Eye (tissue), 1 donor: Measurements from ENCODE around the gene PSMD9.
A peak's percentile ranks its signal among the peaks of the same experiment; 100 is the strongest.
"Not testable (repeated sequence)": the region's sequence is repeated elsewhere in the genome, so short reads cannot be mapped to it uniquely, and the experiment has no call there.

Experiments
- DNase-seq: peaks from one replicate; pipeline ENCODE4 v3.0.0-alpha.2; 2015

The PSMD9 gene

DNA sequence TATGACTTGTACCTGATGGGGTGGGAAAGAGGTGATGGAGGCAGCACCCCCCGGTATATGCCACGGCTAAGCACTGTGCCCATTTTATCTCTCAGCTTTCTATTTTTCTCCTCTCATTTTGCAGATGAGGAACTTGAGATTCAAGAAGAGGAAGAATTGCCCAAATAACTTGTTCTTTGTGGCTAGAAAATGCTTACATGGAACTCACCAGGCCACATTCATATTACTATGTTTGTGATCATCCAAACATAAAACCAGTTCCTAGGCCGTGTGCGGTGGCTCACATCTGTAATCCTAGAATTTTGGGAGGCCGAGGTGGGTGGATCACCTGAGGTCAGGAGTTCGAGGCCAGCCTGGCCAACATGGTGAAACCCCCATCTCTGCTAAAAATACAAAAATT lies 14.5 kb upstream of the PSMD9 start:
- no peak for DNase-seq

GRCh38 chr12:121875582-121875981 lies 13.0 kb upstream of the PSMD9 start:
- no peak for DNase-seq

GRCh38 chr12:121876080-121876447 lies 12.5 kb upstream of the PSMD9 start:
- not testable (repeated sequence) for DNase-seq

DNA sequence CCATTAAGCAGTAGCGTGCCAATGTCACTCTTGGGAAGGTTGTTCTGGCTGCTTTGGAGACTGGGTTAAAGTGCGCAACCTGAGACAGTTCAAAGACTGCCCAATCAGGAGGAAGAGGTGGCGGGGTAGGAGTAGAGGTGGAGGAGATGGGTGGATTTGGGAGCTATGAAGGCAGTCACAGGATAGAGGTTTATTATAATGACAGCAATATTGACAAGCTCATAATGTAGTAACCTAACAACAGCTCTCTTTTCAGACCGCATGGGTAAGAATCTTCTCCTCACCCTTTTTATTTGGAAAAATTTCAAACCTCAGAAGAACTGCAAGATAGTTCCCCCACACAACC lies 5.3 kb upstream of the PSMD9 start:
- DNase-seq: no peak

- not testable (repeated sequence) for DNase-seq
These were observed 3.5 kb upstream of the PSMD9 start for GRCh38 chr12:121885129-121885528.

DNA sequence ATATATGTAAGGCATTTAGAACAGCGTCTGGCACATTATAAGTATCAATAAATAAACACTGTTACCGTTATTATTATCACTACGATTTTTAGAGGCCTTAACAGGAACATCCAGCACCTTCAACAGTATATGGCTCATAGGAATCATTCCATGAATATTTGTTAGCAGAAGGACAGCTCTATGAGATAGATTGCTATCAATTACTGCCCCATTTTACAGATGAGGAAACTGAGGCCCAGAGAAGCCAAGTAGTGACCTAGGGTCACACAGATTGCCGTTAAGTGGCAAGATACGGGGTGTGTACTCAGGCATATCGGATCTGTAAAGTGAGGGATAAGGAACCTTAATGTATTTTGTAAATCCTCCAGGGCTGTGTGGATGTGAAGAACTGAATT lies 510 bp upstream of the PSMD9 start:
- no peak for DNase-seq

DNA sequence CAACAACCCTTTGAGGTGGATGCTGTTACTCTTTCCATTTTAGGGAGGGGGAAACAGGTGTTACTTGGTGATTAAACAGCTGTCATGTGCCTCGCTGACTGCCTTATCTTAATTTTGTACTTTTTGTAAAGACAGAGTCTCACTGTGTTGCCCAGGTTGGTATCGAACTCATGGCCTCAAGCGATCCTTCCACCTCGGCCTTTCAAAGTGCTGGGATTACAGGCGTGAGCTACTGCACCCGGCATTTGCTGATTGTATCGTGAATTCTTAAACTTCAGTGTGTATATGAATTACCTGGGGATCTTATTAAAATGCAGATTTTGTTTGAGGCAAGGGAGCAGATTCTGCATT lies 659 bp downstream of the PSMD9 start:
- DNase-seq: no peak

GRCh38 chr12:121889661-121890060 lies 1.1 kb downstream of the PSMD9 start:
- DNase-seq: not testable (repeated sequence)

- DNase-seq: no peak
These were observed 4.3 kb downstream of the PSMD9 start for GRCh38 chr12:121892673-121893561.

DNA sequence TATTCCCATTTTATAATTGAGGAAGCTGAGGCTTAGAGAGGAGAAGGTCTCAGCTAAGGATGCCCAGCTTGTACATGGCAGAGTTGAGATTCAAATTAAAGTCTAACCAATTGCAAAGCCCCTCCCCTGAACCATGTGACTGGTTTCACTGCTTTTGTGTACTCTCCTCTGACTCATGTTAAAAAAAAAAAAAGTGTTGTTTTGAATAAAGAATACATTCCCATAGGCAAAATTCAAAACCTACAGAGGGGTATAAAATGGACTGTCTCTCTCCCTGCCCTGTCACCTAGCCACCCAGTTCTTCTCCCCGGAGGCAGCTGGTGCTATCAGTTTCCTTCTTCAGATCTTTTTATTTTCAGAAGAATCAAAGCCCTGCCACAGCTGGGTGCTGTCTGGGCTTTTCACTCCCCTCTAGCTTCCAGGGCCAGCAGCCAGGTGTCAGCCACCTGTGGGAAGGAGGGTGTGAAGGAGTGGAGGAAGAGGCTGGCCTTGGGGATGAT lies 5.4 kb downstream of the PSMD9 start:
- no peak for DNase-seq

- no peak for DNase-seq
These were observed 6.0 kb downstream of the PSMD9 start for GRCh38 chr12:121894633-121895032.

DNA sequence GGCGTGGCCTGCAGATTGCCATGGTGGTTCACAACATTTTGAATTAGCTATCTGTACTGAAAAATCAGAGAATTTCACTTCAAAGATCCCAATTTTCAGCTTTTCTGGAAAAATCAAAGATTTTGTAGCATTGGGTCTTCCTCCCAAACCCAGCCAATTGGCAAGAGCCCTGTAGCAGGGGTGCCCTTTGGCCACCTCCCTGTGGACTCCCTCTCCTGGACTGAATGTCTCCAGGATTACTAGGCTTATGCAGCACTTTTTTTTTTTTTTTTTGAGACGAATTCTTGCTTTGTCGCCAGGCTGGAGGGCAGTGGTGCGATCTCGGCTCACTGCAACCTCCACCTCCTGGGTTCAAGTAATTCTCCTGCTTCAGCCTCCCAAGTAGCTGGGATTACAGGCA lies 9.7 kb downstream of the PSMD9 start:
- no peak for DNase-seq

DNA sequence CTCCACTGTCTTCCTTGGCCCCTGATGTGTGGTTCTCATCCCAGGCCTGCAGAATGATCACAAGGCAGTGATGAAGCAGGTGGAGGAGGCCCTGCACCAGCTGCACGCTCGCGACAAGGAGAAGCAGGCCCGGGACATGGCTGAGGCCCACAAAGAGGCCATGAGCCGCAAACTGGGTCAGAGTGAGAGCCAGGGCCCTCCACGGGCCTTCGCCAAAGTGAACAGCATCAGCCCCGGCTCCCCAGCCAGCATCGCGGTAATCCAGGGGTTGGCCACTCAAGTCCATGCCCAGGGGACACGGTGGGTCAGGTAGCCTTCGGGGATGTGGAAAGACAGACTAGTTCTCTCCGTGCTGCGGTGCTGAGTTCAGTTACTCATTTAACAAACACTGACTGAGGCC lies 11.0 kb downstream of the PSMD9 start:
- DNase-seq: no peak

- no peak for DNase-seq
These were observed 14.6 kb downstream of the PSMD9 start for GRCh38 chr12:121903202-121903601.

- no peak for DNase-seq
These were observed 17.2 kb downstream of the PSMD9 start for GRCh38 chr12:121905746-121906145.

DNA sequence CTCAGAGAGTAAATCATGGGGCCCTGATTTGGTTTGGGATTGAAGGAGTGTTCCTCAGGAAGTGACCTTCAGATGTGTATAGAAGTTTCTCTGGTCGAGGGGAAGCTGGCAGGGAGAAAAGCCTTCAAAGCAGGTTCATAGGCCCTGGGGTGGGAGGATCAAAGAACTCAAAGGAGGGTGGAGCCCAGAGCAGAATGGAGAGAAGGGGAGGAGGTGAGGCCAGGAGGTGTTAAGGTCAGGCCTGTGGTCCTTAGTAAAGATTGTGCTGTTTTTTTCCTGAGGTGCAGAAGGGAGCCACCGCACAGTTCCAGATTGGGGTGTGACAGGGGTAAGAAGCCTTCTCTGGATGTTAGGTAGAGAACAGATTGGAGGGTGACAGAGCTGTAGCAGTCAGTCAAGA lies 20.1 kb downstream of the PSMD9 start:
- no peak for DNase-seq

- DNase-seq: no peak
These were observed 23.4 kb downstream of the PSMD9 start for GRCh38 chr12:121911824-121912585.

GRCh38 chr12:121915841-121916321 lies 27.3 kb downstream of the PSMD9 start:
- no peak for DNase-seq

DNA sequence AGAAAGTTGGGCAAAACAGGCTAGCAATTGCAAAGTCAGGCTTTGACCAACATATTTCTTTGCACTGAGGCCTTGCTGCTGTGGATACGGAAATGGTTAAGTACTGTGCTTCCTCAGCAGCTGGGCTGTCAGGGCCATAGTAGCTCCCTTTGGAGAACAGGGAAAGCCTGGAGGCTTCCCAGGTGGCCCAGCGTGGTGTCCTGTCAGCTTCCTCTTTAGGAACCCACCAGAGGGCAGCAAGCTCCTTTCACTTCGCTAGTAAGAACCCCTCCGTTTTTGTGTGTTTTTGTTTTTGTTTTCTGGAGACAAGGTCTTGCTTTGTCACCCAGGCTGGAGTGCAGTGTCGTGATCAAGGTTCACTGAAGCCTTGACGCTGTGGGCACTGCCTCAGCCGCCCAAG lies 28.1 kb downstream of the PSMD9 start:
- DNase-seq: peak; percentile 37

DNA sequence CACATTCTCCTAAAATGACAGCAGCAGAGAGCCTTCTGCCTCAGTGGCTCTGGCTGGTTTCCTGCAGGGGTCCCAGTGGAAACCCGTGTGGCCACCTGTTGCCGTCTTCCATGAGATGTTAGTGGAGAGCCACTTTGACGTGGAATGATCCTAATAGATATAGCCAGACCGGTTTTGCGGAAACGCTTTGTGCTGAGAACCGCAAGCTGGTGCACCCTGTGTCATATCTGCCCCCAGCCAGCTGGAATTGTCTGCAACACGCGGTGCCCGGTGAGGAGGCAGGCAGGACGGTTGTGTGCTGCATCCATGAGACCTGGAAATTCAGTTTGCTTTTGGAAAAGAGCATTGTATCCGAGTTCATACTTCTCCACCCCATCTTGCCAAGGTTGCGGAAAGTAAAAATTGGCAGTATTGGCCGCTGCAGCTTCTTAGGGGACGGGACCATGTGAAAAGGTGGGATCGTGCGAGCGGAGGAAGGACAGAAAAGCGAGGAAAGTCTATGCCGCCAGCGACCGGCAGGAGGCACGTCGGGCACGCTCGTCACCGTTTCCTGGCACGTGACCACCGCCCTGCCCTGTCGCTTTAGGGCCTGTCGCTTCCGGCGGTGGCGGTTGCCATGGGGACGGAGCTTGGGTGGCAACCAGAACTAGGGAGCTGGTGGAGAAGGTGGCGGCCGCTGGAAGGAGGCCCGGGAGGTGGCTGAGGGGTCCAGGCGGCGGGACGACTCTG lies 29.5 kb downstream of the PSMD9 start, which contains the start of gene CFAP251:
Gene CFAP251 (plus strand): TSS at position 643 of the 729 bp plus-strand sequence. CDS start 2,714 bp downstream, outside the sequence.
- DNase-seq: peak; percentile 97

DNA sequence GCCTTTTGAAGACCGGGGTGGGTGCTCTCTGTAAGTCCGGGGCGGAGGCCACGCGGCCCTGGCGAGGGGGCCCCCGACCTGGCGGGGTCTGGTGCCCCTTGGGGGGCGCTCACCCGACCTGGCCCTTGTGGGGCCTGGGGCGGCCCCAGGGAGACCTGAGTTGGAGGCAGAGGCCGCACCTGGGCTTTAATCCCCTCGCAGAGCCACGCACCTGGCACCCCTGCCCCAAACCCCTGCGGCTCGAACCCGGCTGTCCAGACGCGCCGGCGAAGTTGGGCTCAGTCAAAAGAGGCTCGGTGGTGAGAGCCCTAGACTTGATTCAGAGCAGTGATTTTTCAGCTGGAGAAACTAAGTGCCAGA lies 30.1 kb downstream of the PSMD9 start:
- no peak for DNase-seq

- no peak for DNase-seq
These were observed 32.5 kb downstream of the PSMD9 start for GRCh38 chr12:121921066-121921465.

DNA sequence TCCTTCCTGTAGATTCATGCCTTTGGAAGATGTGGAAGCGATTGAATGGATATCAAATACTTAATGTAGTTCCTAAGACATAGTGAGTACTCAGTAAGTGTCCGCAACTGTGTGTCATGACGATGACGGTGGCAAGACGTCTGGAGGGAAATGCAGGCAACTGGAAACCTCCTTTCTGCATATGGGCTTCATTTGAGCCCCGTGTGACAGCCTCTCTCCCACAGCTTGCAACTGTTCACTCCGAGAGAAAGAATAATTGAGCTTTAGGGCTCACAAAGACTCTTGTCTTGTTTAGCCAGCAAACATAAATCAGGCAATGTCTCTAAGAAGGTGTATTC lies 36.7 kb downstream of the PSMD9 start:
- peak; percentile 63 for DNase-seq
